ENCODE measurements around the gene C1QL4.
A peak's percentile ranks its signal among the peaks of the same experiment; 100 is the strongest.
"Not testable (repeated sequence)": the region's sequence is repeated elsewhere in the genome, so short reads cannot be mapped to it uniquely, and the experiment has no call there.

C1QL4 gene

GRCh38 chr12:49334681-49335080 lies 2.3 kb downstream of the C1QL4 start:
- DNase-seq (ENCODE audit: low read depth in 1 of 2, low spot score in 1 of 2) = no peak

GRCh38 chr12:49334226-49334625 lies 2.8 kb downstream of the C1QL4 start:
- DNase-seq (ENCODE audit: low read depth in 1 of 2, low spot score in 1 of 2) = no peak

DNA sequence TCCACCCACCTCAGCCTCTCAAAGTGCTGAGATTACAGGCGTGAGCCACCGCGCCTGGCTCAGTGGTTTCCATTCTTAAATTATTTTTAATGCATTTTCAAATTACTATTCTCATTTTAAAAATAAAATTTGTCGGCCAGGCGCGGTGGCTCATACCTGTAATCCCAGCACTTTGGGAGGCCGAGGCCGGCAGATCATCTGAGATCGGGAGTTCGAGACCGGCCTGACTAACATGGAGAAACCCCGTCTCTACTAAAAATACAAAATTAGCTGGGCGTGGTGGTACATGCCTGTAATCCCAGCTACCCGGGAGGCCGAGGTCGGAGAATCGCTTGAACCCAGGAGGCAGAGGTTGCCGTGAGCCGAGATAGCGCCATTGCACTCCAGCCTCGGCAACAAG lies 3.2 kb downstream of the C1QL4 start:
- DNase-seq (ENCODE audit: low read depth in 1 of 2, low spot score in 1 of 2) = not testable (repeated sequence)

- DNase-seq (ENCODE audit: low read depth in 1 of 2, low spot score in 1 of 2) = no peak
Observed at GRCh38 chr12:49332891-49333371, 4.1 kb downstream of the C1QL4 start.

DNA sequence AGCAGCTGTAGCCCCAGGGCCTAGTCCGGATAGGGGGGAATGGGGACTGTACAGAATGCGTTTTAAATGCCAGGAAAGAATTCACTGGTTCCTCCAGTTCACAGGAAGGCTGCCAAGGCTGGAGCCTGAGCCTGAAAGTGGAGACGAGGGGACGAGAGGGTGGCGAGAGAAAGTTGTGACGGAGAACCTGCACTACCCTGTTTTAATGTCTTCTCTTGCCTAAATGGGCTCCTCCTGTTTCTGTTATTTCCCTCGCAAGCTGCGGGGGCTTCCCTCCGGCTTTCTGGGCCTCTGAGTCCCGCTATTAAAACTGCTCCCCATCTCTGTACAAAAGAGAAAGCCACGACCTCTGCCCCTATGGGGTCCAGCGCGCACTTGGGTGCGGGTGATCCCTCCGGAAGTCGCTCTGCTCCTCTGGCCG lies 4.5 kb downstream of the C1QL4 start:
- no peak for DNase-seq (ENCODE audit: low read depth in 1 of 2, low spot score in 1 of 2)

DNA sequence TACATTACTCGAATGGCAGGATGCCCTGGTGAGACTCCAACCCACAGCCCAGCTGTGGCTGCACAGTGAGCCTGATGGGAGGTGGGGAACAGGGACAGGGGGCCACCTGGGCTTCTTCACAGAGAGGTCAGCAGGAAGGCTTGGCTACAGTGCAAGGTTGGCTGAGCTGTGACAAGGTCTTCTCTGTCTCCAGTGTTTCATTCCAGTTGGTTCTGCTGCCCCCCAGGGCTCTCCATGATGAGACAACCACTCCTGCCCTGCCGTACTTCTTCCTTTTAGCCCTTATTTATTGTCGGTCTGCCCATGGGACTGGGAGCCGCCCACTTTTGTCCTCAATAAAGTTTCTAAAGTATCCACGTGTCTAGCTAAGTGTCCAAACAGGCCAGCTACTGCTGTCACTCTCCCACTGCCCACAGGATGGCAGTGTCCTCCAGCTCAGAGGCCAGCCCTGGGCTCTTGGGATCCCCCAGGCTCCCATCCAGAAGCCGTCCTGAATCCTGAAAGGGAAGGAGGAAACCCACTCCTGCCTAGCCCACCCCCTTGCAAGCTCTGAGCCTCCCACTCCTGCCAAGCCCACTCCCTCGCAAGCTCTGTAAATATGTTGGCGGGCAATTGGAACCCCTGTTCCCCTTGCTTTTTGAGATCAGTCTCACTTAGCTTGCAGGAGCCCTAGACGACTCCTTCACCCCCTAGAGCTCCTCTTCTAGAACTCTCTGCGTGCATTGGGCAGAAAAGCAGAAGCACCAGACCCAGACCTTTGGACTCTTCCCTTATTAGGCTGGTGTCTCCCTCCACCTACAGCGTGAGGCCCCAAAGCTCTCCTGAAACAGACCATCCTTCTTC lies 5.4 kb downstream of the C1QL4 start:
- DNase-seq (ENCODE audit: low read depth in 1 of 2, low spot score in 1 of 2) = no peak

DNA sequence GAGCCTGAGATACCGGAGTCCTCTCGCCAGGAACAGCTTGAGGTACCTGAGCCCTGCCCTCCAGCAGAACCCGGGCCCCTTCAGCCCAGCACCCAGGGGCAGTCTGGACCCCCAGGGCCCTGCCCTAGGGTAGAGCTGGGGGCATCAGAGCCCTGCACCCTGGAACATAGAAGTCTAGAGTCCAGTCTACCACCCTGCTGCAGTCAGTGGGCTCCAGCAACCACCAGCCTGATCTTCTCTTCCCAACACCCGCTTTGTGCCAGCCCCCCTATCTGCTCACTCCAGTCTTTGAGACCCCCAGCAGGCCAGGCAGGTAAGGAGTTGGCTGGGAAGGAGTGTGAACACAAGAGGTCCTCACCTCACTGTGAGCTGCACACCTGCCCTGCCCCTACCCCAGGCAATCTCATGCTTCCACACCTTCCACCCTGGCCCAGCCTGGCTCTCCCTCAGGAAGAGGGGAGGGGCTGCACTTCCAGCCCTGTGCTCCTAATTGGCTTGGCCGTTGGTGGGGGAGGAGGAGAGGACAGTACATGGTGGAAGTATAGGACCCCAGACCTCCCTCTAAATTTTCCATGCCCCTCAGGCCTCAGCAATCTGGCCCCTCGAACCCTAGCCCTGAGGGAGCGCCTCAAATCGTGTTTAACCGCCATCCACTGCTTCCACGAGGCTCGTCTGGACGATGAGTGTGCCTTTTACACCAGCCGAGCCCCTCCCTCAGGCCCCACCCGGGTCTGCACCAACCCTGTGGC lies 6.2 kb downstream of the C1QL4 start:
- no peak for DNase-seq (ENCODE audit: low read depth in 1 of 2, low spot score in 1 of 2)

- no peak for DNase-seq (ENCODE audit: low read depth in 1 of 2, low spot score in 1 of 2)
Observed at GRCh38 chr12:49330032-49330619, 6.9 kb downstream of the C1QL4 start.

GRCh38 chr12:49328816-49329215 lies 8.2 kb downstream of the C1QL4 start:
- no peak for DNase-seq (ENCODE audit: low read depth in 1 of 2, low spot score in 1 of 2)

DNA sequence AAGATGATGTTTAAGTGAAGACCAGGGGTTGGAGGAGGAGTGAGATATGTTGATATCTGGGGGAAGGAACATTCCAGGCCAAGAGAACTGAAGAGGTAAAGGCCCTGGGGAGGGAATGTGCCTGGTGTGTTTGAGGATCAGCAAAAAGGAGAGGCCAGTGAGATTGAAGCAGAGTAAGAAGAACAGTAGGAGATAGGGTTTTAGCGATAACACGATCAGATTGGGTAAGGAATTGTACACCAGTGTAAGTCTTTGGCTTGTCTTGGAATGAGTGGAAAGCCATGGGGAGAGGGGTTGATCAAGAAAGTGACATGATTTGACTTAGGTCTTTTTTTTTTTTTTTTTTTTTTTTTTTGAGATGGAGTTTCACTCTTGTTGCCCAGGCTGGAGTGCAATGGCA lies 9.1 kb downstream of the C1QL4 start:
- DNase-seq (ENCODE audit: low read depth in 1 of 2, low spot score in 1 of 2) = no peak

DNA sequence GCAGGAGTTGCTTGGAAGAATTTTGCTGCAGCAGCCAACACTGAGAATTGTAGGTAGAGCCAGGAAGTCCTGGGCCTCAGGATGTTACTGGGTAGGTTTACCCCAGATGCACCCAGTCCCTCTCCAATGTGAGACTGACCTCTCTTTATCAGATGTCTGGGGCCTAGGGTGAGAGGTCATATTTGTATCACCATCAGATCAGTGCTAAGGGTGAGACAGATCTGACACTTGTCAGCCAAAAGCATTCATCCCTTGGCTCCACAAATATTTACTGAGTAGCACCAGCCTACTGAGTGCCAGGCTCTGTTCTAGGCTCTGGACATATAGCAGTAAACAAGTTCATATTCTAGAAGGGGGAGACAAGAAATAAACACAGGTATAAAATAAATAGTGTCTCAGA lies 9.6 kb downstream of the C1QL4 start:
- no peak for DNase-seq (ENCODE audit: low read depth in 1 of 2, low spot score in 1 of 2)

GRCh38 chr12:49325606-49326005 lies 11.4 kb downstream of the C1QL4 start:
- DNase-seq (ENCODE audit: low read depth in 1 of 2, low spot score in 1 of 2) = no peak

DNA sequence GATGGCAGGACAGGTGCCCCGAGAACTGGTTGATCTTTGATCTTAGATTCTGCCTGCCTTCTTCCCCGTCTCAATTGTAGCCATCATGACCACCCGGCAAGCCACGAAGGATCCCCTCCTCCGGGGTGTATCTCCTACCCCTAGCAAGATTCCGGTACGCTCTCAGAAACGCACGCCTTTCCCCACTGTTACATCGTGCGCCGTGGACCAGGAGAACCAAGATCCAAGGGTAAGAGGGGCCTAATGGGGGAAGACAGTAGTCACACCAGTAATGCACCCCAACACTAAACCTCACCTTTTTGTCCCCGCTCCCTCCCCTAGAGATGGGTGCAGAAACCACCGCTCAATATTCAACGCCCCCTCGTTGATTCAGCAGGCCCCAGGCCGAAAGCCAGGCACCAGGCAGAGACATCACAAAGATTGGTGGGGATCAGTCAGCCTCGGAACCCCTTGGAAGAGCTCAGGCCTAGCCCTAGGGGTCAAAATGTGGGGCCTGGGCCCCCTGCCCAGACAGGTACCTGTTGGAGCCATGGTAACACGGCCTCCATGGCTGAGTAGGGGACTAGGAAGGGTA lies 13.4 kb downstream of the C1QL4 start:
- no peak for DNase-seq (ENCODE audit: low read depth in 1 of 2, low spot score in 1 of 2)

DNA sequence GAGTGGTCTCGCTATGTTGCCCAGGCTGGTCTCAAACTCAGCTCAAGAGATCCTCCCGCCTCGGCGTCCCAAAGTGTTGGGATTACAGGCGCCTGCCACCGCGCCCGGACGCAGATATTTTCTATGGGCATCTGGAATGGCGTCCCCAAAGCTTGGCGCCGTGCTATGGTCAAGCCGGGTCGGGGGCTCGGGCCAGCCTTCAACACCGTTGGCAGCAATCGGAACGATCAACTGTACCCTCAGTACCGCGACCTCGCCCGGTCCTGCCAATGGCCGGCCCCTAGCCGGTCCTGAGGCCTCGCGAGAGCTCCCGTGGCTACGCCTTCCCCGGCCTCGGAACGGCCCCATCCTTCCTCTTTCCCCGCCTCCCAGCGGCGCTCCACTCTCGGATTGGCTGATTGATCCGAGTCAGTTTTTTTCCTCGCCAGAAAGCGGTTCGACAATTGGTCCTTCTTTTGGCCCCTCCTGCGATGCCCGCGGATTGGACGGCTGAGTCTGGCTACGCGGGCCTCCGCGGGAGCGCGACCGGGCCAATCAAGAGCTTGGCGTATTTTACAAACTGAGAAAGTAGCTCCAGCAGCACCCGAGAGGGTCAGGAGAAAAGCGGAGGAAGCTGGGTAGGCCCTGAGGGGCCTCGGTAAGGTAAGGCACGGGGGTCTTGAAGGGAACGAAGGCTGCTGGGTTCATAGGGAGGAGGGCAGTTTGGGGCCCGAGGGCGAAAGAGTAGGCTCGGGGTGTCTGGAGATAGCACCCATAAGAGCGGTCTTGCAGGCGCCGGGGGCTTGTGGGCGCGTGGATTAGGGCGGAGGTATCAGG lies 14.1 kb downstream of the C1QL4 start, which contains the start of gene TROAP:
Gene TROAP (plus strand): TSS at position 548 of the 816 bp plus-strand sequence. CDS start 354 bp downstream, outside the sequence.
- peak; percentile 88 to 93 for DNase-seq (ENCODE audit: low read depth in 1 of 2, low spot score in 1 of 2)

- DNase-seq (ENCODE audit: low read depth in 1 of 2, low spot score in 1 of 2) = no peak
Observed at GRCh38 chr12:49322367-49322707, 14.7 kb downstream of the C1QL4 start.

DNA sequence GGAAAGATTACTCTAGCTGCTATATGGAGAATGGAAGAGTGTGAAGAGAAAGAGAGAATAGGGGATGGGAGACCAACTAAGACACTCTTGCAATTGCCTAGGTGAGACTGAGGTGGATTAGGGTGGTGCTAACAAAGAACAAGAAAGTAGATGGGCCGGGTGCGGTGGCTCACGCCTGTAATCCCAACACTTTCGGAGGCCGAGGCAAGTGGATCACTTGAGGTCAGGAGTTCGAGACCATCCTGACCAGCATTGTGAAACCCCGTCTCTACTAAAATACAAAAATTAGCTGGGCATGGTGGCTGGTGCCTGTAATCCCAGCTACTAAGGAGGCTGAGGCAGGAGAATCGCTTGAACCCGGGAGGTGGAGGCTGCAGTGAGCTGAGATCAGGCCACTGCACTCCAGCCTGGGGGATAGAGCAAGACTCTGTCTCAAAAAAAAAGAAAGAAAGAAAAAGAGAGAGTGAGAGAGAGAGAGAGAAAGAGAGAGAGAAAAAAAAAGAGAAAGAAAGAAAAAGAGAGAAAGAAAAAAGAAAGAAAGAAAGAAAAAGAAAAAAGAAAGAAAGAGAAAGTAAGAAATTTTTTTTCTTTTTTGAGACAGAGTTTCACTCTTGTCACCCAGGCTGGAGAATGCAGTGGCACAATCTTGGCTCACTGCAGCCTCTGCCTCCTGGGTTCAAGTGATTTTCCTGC lies 16.4 kb downstream of the C1QL4 start:
- not testable (repeated sequence) for DNase-seq (ENCODE audit: low read depth in 1 of 2, low spot score in 1 of 2)

DNA sequence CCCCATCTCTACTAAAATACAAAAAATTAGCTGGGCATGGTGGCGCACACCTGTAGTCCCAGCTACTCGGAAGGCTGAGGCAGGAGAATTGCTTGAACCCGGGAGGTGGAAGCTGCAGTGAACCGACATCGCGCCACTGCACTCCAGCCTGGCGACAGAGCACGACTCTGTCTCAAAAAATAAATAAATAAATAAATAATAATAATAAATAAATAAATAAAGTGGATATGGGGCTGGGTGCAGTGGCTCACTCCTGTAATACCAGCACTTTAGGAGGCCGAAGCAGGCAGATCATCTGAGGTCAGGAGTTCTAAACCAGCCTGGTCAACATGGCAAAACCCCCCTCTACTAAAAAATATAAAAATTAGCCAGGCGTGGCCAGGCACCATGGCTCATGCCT lies 19.9 kb downstream of the C1QL4 start:
- not testable (repeated sequence) for DNase-seq (ENCODE audit: low read depth in 1 of 2, low spot score in 1 of 2)

DNA sequence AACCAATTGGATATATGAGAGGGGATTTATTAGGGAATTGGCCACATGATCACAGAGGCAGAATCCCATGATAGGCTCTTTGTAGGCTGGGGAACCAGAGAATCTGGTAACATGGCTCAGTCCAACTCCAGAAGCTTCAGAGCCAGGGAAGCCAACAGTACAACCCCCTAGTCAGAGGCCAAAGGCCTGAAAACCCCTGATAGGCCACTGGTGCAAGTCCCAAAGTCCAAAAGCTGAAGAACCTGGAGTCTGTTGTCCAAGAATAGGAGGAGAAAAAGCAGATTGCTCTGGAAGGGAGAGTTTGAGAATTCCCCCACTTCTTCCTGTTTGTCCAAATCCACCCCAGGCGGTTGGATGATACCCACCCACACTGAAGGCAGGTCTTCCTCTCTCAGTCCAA lies 22.2 kb downstream of the C1QL4 start:
- no peak for DNase-seq (ENCODE audit: low read depth in 1 of 2, low spot score in 1 of 2)

- DNase-seq (ENCODE audit: low read depth in 1 of 2, low spot score in 1 of 2) = not testable (repeated sequence)
Observed at GRCh38 chr12:49310451-49311000, 26.5 kb downstream of the C1QL4 start.

- DNase-seq (ENCODE audit: low read depth in 1 of 2, low spot score in 1 of 2) = no peak
Observed at GRCh38 chr12:49309386-49309785, 27.6 kb downstream of the C1QL4 start.
